HepG2 (cell line): ENCODE results near the gene MEPE.

Experiments
- FOSL1 ChIP-seq: sonication (generic); formaldehyde crosslinking; IDR thresholded peaks from 2 replicates; pipeline ENCODE4 v1.9.0; 2021; ENCODE audit warnings: missing genetic modification reagents, borderline replicate concordance
- KLF6 ChIP-seq: IDR thresholded peaks from 2 replicates; pipeline ENCODE4 v1.8.0; 2016; ENCODE audit warnings: missing biosample characterization, missing genetic modification reagents
- RFX3 ChIP-seq: IDR thresholded peaks from 2 replicates; pipeline ENCODE4 v1.6.1; 2016; ENCODE audit warnings: missing biosample characterization, missing genetic modification reagents
- ZHX2 ChIP-seq, 2 experiments: sonication (generic) in 1 of 2; formaldehyde crosslinking in 1 of 2; IDR thresholded peaks; 2 replicates each; pipeline versions ENCODE4 v1.6.1 to v1.9.0; 2014 to 2022; ENCODE audit warnings: antibody characterized with exemption in 1 of 2, borderline replicate concordance in 1 of 2, inconsistent platforms in 1 of 2, low read depth in 1 of 2, missing genetic modification reagents in 1 of 2
- TF ChIP-seq, protein P1 (sequence below): sonication (generic); formaldehyde crosslinking; IDR thresholded peaks from 2 replicates; pipeline ENCODE4 v1.5.0; 2020; ENCODE audit warnings: mild to moderate bottlenecking, missing genetic modification reagents, moderate library complexity
- TF ChIP-seq, protein P2 (sequence below): sonication (generic); formaldehyde crosslinking; IDR thresholded peaks from 2 replicates; pipeline ENCODE4 v1.4.0; 2020; ENCODE audit warnings: missing genetic modification reagents
- TF ChIP-seq, protein P3 (sequence below): sonication (generic); formaldehyde crosslinking; IDR thresholded peaks from 2 replicates; pipeline ENCODE4 v1.9.0; 2022; ENCODE audit warnings: missing genetic modification reagents, mild to moderate bottlenecking, borderline replicate concordance

GRCh38 chr4:87832669-87833068 is at the start of gene MEPE:
- TF ChIP-seq FOSL1 (CRISPR knock-in tag): no peak
- no peak for TF ChIP-seq RFX3
- TF ChIP-seq, protein P1, sequence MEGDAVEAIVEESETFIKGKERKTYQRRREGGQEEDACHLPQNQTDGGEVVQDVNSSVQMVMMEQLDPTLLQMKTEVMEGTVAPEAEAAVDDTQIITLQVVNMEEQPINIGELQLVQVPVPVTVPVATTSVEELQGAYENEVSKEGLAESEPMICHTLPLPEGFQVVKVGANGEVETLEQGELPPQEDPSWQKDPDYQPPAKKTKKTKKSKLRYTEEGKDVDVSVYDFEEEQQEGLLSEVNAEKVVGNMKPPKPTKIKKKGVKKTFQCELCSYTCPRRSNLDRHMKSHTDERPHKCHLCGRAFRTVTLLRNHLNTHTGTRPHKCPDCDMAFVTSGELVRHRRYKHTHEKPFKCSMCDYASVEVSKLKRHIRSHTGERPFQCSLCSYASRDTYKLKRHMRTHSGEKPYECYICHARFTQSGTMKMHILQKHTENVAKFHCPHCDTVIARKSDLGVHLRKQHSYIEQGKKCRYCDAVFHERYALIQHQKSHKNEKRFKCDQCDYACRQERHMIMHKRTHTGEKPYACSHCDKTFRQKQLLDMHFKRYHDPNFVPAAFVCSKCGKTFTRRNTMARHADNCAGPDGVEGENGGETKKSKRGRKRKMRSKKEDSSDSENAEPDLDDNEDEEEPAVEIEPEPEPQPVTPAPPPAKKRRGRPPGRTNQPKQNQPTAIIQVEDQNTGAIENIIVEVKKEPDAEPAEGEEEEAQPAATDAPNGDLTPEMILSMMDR (CRISPR knock-in tag): no peak
- TF ChIP-seq KLF6 (CRISPR knock-in tag): no peak
- TF ChIP-seq, protein P2, sequence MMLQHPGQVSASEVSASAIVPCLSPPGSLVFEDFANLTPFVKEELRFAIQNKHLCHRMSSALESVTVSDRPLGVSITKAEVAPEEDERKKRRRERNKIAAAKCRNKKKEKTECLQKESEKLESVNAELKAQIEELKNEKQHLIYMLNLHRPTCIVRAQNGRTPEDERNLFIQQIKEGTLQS (CRISPR knock-in tag): no peak
- no peak for TF ChIP-seq ZHX2 (IDR thresholded peaks at IDR 0.05; ENCODE audit: low read depth)
- no peak for TF ChIP-seq ZHX2 (CRISPR knock-in tag; IDR thresholded peaks at IDR 0.05; ENCODE audit: borderline replicate concordance)
- TF ChIP-seq, protein P3, sequence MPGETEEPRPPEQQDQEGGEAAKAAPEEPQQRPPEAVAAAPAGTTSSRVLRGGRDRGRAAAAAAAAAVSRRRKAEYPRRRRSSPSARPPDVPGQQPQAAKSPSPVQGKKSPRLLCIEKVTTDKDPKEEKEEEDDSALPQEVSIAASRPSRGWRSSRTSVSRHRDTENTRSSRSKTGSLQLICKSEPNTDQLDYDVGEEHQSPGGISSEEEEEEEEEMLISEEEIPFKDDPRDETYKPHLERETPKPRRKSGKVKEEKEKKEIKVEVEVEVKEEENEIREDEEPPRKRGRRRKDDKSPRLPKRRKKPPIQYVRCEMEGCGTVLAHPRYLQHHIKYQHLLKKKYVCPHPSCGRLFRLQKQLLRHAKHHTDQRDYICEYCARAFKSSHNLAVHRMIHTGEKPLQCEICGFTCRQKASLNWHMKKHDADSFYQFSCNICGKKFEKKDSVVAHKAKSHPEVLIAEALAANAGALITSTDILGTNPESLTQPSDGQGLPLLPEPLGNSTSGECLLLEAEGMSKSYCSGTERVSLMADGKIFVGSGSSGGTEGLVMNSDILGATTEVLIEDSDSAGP (CRISPR knock-in tag): no peak
